GM12878 (cell line): ENCODE data around the gene ASB3. TPM values are rescaled to one million over a fixed set of nuclear protein-coding genes. Genes with fewer than 3 reads are reported as not detected.

Source experiments
- ATAC-seq: fragments of 200-7000 bp; cut with Tn5 transposase; 3 replicates; pipeline ENCODE4 v1.9.1; 2020; ENCODE audit warnings: mild to moderate bottlenecking, moderate library complexity
- BruUV-seq: library from RNA; stranded (reverse); fragments of 400-500 nt; replicated peaks from 2 replicates; lab custom pipeline; 2021; lab: Mats Ljungman, UMichigan
- CTCF ChIA-PET: fragments of 300-600 bp; sonication (Branson Sonifier 250); formaldehyde crosslinking; extraction: SDS; loops from one replicate; lab custom pipeline; 2021; ENCODE audit warnings: inconsistent platforms; lab: Yijun Ruan, JAX
- POLR2A ChIA-PET: fragments of 350-600 bp; formaldehyde crosslinking; extraction: SDS; loops from one replicate; lab custom pipeline; 2021; ENCODE audit warnings: inconsistent platforms; lab: Charles Lee
- RAD21 ChIA-PET: fragments of 300-600 bp; sonication (Branson Sonifier 250); formaldehyde crosslinking; loops from one replicate; lab custom pipeline; 2023; ENCODE audit warnings: antibody characterized with exemption; ENCODE audit not compliant: unreplicated experiment; lab: Charles Lee
- SMC1A ChIA-PET: fragments of 300-600 bp; sonication (Branson Sonifier 250); formaldehyde crosslinking; loops from one replicate; lab custom pipeline; 2023; ENCODE audit not compliant: unreplicated experiment, uncharacterized antibody; lab: Charles Lee
- DNase-seq: peaks from one replicate; pipeline ENCODE4 v3.0.0-alpha.2; 2011; ENCODE audit warnings: low read depth, low spot score
- FAIRE-seq: peaks from 3 replicates; lab custom pipeline; 2011; peaks lifted over from hg19 to GRCh38; lab: Jason Lieb, UNC
- H2AFZ ChIP-seq: 2 replicates; pipeline ENCODE4 v1.6.0; 2011; ENCODE audit warnings: low read depth, low read length, control low read depth; ENCODE audit not compliant: control insufficient read depth
- H3K27ac ChIP-seq: 2 replicates; pipeline ENCODE4 v1.5.1; 2011; ENCODE audit warnings: control low read depth; ENCODE audit not compliant: control insufficient read depth, insufficient read depth
- H3K27me3 ChIP-seq, 2 experiments: replicated peaks in 1 of 2; 2 replicates each; pipeline versions ENCODE4 v1.6.0 to v1.6.1; 2011; ENCODE audit warnings: low read length in 1 of 2; ENCODE audit not compliant: control insufficient read depth in 2 of 2, insufficient read depth in 2 of 2
- H3K36me3 ChIP-seq, 2 experiments: 2 replicates each; pipeline ENCODE4 v1.5.1; 2011; ENCODE audit warnings: low read length in 1 of 2; ENCODE audit not compliant: control insufficient read depth in 2 of 2, insufficient read depth in 2 of 2
- H3K4me1 ChIP-seq: 2 replicates; pipeline ENCODE4 v1.6.1; 2011; ENCODE audit warnings: mild to moderate bottlenecking, low read length, moderate library complexity, mixed read lengths; ENCODE audit not compliant: control insufficient read depth, insufficient read depth
- H3K4me2 ChIP-seq: 2 replicates; pipeline ENCODE4 v1.6.0; 2011; ENCODE audit warnings: control low read depth; ENCODE audit not compliant: control insufficient read depth, insufficient read depth
- H3K4me3 ChIP-seq: fragments of 200-600 bp; sonication (generic); 2 replicates; pipeline ENCODE4 v1.5.1; 2016
- H3K79me2 ChIP-seq: 2 replicates; pipeline ENCODE4 v1.6.0; 2011; ENCODE audit warnings: low read length; ENCODE audit not compliant: control insufficient read depth, insufficient read depth
- H3K9ac ChIP-seq: 2 replicates; pipeline ENCODE4 v1.8.0; 2011; ENCODE audit warnings: low read length, control low read depth, mixed read lengths; ENCODE audit not compliant: control insufficient read depth, insufficient read depth
- H3K9me3 ChIP-seq: replicated peaks from 3 replicates; pipeline ENCODE4 v1.5.1; 2011; ENCODE audit warnings: mild to moderate bottlenecking, low read length; ENCODE audit not compliant: control insufficient read depth, insufficient read depth
- H4K20me1 ChIP-seq: 2 replicates; pipeline ENCODE4 v1.6.0; 2011; ENCODE audit not compliant: control insufficient read depth, insufficient read depth
- BHLHE40 ChIP-seq, 2 experiments: fragments of 450-650 bp in 1 of 2; IDR thresholded peaks; 2 replicates each; pipeline ENCODE4 v1.6.1; 2011 to 2017; ENCODE audit warnings: low read depth in 2 of 2, borderline replicate concordance in 1 of 2, improper control_type of control experiment in 1 of 2, low read length in 1 of 2, mild to moderate bottlenecking in 1 of 2
- BMI1 ChIP-seq: fragments of 450-650 bp; IDR thresholded peaks from 2 replicates; pipeline ENCODE4 v1.6.1; 2016; ENCODE audit warnings: mild to moderate bottlenecking, moderate library complexity, borderline replicate concordance
- NR2C1 ChIP-seq: fragments of 450-650 bp; IDR thresholded peaks from 2 replicates; pipeline ENCODE4 v1.6.1; 2017; ENCODE audit warnings: antibody characterized with exemption, mild to moderate bottlenecking, moderate library complexity
- NR2C2 ChIP-seq: IDR thresholded peaks from 2 replicates; pipeline ENCODE4 v1.6.1; 2011; ENCODE audit warnings: borderline replicate concordance, low read depth; ENCODE audit not compliant: control insufficient read depth, insufficient read length
- RUNX3 ChIP-seq: IDR thresholded peaks from 2 replicates; pipeline ENCODE4 v1.6.1; 2012; ENCODE audit warnings: low read length, inconsistent platforms
- SMARCA5 ChIP-seq: fragments of 450-650 bp; IDR thresholded peaks from 2 replicates; pipeline ENCODE4 v1.6.1; 2017; ENCODE audit warnings: mild to moderate bottlenecking
- ZSCAN29 ChIP-seq: fragments of 450-650 bp; IDR thresholded peaks from 2 replicates; pipeline ENCODE4 v1.6.1; 2017; ENCODE audit warnings: mild to moderate bottlenecking, moderate library complexity
- WGBS: methylation state at CpG from one replicate; pipeline ENCODE4 v1.1.6; 2016; ENCODE audit warnings: low lambda C conversion rate; ENCODE audit not compliant: insufficient replicate concordance, insufficient coverage; ENCODE audit errors: missing lambda C conversion rate; 5-methylcytosine and 5-hydroxymethylcytosine counted together
- in situ Hi-C: fragments of 300-500 bp; cut with MboI; formaldehyde crosslinking; loops from 9 replicates; pipeline ENCODE4 v1.14.3; 2018; ENCODE audit warnings: mixed read lengths
- intact Hi-C: fragments of 100-400 bp; cut with micrococcal nuclease; formaldehyde crosslinking; loops from one replicate; pipeline ENCODE4 v1.14.2; 2022; ENCODE audit not compliant: unreplicated experiment
- polyA plus RNA-seq, 11 experiments: library from polyadenylated mRNA; depleted of rRNA in 4 of 11; unstranded in 6 of 11; stranded (reverse) in 5 of 11; fragments of >200 nt; fragmentation: Nextera tagmentation in 4 of 11; fragmentation: Illumina TruSeq in 1 of 11; extraction: Ambion mirVana in 4 of 11; extraction: Trizol in 1 of 11; gene quantifications; 1 replicate in 1 of 11; 2 replicates in 10 of 11; pipeline versions ENCODE4 v1.2.1 to v1.2.3, GENCODE V29; 2011 to 2016; ENCODE audit warnings: inconsistent platforms in 2 of 11, missing spikeins in 2 of 11, low read depth in 1 of 11
- total RNA-seq, 4 experiments: library from RNA; depleted of rRNA in 3 of 4; stranded (reverse); fragments of >200 nt in 3 of 4; fragmentation: Illumina TruSeq in 1 of 4; extraction: Trizol in 1 of 4; gene quantifications; 2 replicates each; pipeline versions ENCODE4 v1.2.1 to v1.2.3, GENCODE V29; 2013 to 2021
- TF ChIP-seq, protein P1 (sequence below): fragments of 450-650 bp; IDR thresholded peaks from 2 replicates; pipeline ENCODE4 v1.6.1; 2017; ENCODE audit warnings: antibody characterized with exemption, mild to moderate bottlenecking, moderate library complexity
- TF ChIP-seq, protein P2 (sequence below): IDR thresholded peaks from 2 replicates; pipeline ENCODE4 v1.6.1; 2011; ENCODE audit warnings: mild to moderate bottlenecking, low read depth, low read length, moderate library complexity; ENCODE audit not compliant: insufficient replicate concordance

Gene ASB3
- total and polyA plus RNA-seq, 10 of the 15 experiments (the other 5 are each of a cell fraction or from before 2014, with no cell fraction given) = 16.4 to 30.9 (median 22.6) TPM

GRCh38 chr2:53701221-53701620 is 85.5 kb downstream of the ASB3 start (continued):
- TF ChIP-seq, protein P1, sequence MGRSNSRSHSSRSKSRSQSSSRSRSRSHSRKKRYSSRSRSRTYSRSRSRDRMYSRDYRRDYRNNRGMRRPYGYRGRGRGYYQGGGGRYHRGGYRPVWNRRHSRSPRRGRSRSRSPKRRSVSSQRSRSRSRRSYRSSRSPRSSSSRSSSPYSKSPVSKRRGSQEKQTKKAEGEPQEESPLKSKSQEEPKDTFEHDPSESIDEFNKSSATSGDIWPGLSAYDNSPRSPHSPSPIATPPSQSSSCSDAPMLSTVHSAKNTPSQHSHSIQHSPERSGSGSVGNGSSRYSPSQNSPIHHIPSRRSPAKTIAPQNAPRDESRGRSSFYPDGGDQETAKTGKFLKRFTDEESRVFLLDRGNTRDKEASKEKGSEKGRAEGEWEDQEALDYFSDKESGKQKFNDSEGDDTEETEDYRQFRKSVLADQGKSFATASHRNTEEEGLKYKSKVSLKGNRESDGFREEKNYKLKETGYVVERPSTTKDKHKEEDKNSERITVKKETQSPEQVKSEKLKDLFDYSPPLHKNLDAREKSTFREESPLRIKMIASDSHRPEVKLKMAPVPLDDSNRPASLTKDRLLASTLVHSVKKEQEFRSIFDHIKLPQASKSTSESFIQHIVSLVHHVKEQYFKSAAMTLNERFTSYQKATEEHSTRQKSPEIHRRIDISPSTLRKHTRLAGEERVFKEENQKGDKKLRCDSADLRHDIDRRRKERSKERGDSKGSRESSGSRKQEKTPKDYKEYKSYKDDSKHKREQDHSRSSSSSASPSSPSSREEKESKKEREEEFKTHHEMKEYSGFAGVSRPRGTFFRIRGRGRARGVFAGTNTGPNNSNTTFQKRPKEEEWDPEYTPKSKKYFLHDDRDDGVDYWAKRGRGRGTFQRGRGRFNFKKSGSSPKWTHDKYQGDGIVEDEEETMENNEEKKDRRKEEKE = no peak

DNA sequence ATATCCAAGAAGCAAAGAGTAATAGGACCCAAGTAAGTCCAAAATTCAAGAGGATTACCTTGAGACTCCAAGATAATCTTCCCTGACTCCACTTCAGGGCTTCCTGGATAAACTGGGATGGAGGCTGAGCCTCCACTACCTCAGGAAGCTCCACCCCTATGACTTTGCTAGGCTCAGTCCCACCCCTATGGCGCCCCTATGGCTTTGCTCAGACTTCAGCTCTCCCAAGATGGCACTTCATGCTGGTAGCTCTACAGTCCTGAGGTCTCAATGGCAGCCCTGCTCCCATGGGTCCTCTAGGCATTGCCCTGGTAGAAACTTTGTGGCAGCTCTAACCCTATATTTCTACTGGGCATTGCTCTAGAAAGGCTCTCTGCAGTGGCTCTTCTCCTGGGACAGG is 89.1 kb downstream of the ASB3 start:
- no peaks in the 10 kb centered on the region for H3K79me2 ChIP-seq
- in situ Hi-C loops (no loop called here), intact Hi-C loops (no loop called here)
- RAD21 ChIA-PET = no interaction called here
- FAIRE-seq (no peak), DNase-seq (no peak), ATAC-seq (no peak)
- H3K9me3 ChIP-seq = no peaks in the 10 kb centered on the region
- H3K27me3 ChIP-seq = no peaks in the 10 kb centered on the region
- POLR2A ChIA-PET = no interaction called here
- H3K36me3 ChIP-seq = peaks cover 0 to 4% of the 10 kb centered on the region in 2 experiments; a peak in 1 of 4 replicates
- WGBS = 93% methylated on average over 1 of the region's 1 CpG
- H3K4me3 ChIP-seq = no peak overlapping the region
- CTCF ChIA-PET = no interaction called here
- BruUV-seq = no TSS peak
- H4K20me1 ChIP-seq = no peaks in the 10 kb centered on the region
- SMC1A ChIA-PET = no interaction called here
- H2AFZ ChIP-seq = no peak overlapping the region
- no peaks in the 10 kb centered on the region for H3K4me1 ChIP-seq
- no peak overlapping the region for H3K27ac ChIP-seq
- H3K9ac ChIP-seq = no peak overlapping the region
- H3K4me2 ChIP-seq = no peak overlapping the region
- TF ChIP-seq NR2C2 (no peak), SMARCA5 (no peak), BHLHE40 (IDR thresholded peaks at IDR 0.05; ENCODE audit: borderline replicate concordance in 1 of 2, low read depth in 2 of 2, low read length in 1 of 2) (no peak), RUNX3 (no peak), BMI1 (no peak), ZSCAN29 (no peak), NR2C1 (no peak)
- TF ChIP-seq, protein P2, sequence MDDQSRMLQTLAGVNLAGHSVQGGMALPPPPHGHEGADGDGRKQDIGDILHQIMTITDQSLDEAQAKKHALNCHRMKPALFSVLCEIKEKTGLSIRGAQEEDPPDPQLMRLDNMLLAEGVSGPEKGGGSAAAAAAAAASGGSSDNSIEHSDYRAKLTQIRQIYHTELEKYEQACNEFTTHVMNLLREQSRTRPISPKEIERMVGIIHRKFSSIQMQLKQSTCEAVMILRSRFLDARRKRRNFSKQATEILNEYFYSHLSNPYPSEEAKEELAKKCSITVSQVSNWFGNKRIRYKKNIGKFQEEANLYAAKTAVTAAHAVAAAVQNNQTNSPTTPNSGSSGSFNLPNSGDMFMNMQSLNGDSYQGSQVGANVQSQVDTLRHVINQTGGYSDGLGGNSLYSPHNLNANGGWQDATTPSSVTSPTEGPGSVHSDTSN = no peak
